NCI-H1694 treated with DMSO at 0.1 percent for 48 hours (cell line): ENCODE measurements around the gene RPLP2.

ENCODE experiments used
- DNase-seq: peaks from one replicate; lab custom pipeline; 2025; lab: John Stamatoyannopoulos, UW

Gene RPLP2

GRCh38 chr11:791658-792534 is 17.9 kb upstream of the RPLP2 start:
- DNase-seq: no peak

- no peak for DNase-seq
These were observed 17.3 kb upstream of the RPLP2 start for GRCh38 chr11:792535-792821.

DNA sequence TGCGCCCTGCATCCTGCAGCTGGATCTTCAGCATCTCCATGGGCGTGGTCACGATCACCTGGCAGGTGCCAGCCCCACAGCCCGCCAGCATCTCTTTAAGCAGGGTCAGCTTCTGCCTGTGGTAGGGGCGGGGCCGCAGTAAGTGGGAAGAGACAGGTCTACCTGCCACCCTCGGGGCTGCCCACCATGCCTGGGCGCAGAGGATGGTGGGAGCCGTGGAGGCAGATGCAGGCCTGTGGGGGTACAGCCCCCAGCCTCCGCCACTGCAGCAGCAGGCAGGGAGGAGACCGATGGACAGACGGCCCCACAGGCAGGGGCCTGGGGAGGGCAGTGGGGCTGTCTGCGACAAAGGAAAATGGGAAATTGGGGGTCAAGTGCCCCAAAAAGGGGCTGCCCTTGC is 16.9 kb upstream of the RPLP2 start:
- DNase-seq: no peak

GRCh38 chr11:793556-793955 is 16.2 kb upstream of the RPLP2 start:
- DNase-seq: peak; percentile 55

- no peak for DNase-seq
These were observed 15.6 kb upstream of the RPLP2 start for GRCh38 chr11:794013-794765.

- DNase-seq: no peak
These were observed 14.8 kb upstream of the RPLP2 start for GRCh38 chr11:794766-795633.

DNA sequence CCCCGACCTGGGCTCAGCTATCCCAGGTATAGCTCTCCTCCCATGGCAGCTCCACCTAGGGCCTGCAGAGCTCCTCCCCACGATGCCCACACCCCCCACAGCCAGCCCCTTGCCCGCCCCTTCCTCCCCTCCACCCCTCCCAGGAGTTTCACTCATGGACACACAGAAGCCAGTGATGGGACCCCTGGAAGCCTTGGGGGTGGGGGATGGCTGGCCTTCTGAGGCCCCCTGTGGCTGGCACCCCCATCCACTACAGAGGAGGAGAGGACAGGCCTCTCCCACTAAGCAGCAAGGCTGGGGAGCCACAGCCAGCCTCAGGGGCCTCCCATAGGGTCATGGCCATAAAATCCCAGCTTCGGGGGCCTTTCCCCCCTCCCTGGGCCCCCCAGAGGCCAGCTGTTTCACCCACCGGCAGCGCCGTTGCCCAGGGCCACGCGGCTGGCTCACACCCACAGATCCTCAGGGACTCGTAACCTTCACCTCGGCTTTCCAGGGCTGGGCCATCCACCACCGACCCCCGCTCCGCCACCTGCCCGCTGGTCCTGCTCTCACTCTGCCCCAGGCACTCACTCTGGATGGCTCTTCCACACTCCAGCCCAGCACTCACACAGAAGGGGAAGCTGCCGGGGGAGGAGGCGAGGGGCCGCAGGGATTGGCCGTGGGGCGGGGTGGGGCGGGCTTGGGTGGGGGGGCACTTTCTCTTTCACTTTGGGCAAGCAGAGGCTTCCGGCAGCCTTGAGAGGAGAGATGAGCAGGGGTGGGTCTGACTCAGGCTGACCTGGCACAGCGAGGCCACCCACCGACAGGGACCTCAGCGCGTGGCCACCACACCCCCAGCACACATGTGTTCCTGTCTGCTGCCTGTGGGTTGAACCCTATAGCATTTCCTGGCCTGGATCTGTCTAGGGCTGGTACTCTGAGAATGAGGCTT is 13.9 kb upstream of the RPLP2 start:
- no peak for DNase-seq

GRCh38 chr11:796565-797295 is 13.0 kb upstream of the RPLP2 start:
- no peak for DNase-seq

GRCh38 chr11:797296-798092 is 12.3 kb upstream of the RPLP2 start:
- DNase-seq: peak; percentile 86

DNA sequence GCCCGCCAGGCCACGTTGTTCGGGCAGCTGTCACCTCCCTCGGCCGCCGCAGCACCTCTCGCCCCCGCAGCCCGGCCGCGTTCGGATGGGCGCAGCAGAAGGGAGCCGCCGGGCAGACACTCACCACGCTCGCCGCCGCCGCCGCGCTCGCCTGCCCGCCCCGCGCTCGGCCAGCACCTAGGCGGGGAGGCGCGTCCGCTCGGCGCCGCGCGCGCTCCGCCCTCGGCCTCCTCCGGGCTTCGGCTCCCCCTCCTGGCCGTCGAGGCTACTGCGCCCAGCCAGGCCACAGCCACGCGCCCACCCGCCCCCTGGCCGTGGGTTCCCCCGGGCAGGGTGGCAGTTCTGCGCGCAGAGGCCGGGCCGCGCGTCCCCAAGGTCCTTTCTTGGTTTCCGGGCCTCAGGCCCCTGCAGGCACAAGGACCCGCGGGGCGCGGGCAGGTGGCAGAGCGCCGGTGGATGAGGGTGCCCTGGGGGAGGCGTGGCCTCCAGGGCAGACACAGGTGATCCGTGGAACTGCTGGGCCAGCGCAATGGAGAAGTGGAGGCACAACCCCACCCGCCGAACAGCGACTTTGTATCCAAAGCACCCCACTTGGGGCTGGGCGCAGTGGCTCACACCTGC is 11.6 kb upstream of the RPLP2 start, which contains the start of gene SLC25A22:
TSS of gene SLC25A22 (minus strand) at position 189 of the 621 bp plus-strand sequence. CDS start 3,275 bp downstream, outside the sequence.
- DNase-seq: peak; percentile 16

GRCh38 chr11:799641-800316 is 10.0 kb upstream of the RPLP2 start:
- no peak for DNase-seq

DNA sequence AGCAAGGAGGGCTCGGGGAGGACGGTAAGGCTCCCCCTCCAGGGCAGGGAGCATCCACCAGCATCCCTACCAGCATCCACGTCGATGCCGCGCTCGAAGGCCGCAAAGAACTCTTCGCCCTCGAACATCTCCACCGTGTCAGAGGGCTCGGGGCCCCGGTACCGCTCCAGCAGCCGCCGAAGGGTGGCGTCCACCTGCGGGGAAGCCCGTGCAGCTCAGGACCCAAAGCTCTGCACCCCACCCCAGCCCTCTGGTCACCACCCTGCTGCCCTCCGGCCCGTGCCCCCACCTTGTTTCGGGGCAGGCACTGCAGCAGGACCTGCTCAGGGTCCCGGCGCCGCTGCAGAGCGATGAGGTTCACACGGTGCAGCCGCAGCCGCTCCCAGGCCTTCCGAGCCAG is 9.3 kb upstream of the RPLP2 start:
- no peak for DNase-seq

GRCh38 chr11:801097-801780 is 8.5 kb upstream of the RPLP2 start:
- DNase-seq: no peak

- no peak for DNase-seq
These were observed 7.6 kb upstream of the RPLP2 start for GRCh38 chr11:802018-802617.

- no peak for DNase-seq
These were observed 6.9 kb upstream of the RPLP2 start for GRCh38 chr11:802693-803466.

DNA sequence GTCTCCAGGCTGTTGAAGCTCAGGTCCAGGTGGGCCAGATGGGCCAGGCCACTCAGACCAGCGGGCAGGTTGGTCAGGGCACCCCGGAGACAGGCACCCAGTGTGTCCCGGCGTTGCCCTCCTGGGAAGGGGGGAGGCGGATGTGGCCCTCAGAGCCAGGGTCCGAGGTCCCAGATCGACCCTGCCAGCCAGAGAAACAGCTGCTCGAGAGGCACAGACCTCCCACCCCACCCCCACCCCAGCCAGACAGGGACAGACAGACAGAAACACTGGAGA is 6.4 kb upstream of the RPLP2 start:
- DNase-seq: no peak
